GM12891 (cell line): Measurements from ENCODE around the gene DAGLB.

Source experiments
- PAX5 ChIP-seq: IDR thresholded peaks from 2 replicates; pipeline ENCODE4 v1.6.1; 2011; ENCODE audit warnings: low read length, moderate library complexity, mild to moderate bottlenecking; ENCODE audit not compliant: insufficient read depth, severe bottlenecking
- POLR2A ChIP-seq: IDR thresholded peaks from 2 replicates; pipeline ENCODE4 v1.6.1; 2011; ENCODE audit warnings: low read depth, low read length, control low read depth
- POLR2AphosphoS5 ChIP-seq: IDR thresholded peaks from 2 replicates; pipeline ENCODE4 v1.6.1; 2011; ENCODE audit warnings: low read depth, low read length, control low read depth
- POU2F2 ChIP-seq: IDR thresholded peaks from 2 replicates; pipeline ENCODE4 v1.6.1; 2011; ENCODE audit warnings: low read depth, mild to moderate bottlenecking, control low read depth, low read length, moderate library complexity
- SPI1 ChIP-seq: IDR thresholded peaks from 2 replicates; pipeline ENCODE4 v1.6.1; 2011; ENCODE audit warnings: low read depth, low read length, control low read depth
- TAF1 ChIP-seq: IDR thresholded peaks from 2 replicates; pipeline ENCODE4 v1.6.1; 2011; ENCODE audit warnings: low read depth, low read length, control low read depth

DNA sequence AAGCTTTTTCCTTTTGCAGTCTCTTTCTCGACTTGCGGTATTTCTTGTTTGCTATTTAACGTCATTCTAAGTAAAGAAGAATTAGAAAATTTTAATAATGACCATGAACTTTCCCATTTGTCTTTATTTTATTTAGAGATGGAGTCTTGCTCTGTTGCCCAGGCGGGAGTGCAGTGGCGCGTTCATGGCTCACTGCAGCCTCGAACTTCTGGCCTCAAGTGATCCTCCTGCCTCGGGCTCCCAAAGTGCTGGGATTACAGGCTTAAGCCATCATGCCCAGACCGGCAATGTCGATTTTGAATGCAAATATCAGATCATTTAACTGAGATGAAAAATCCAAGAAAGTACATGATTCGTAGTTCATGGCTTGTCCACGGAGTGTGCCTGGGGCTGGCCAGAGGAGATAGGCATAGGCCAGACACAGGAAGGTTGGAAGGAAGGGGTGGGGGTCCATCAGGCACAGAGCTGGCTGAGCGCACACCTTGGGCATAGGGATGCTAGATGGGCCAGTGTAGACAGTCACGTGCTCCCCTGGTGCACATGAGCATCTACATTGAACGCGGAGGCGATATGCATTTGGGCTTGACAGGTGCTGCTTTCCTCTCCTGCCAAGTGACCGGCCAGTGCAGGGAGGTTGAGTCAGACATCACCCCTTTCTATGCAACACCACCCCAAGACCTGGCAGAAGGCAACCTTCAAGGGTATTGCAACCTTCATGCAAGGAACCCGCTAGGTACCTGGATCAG is 38.9 kb upstream of the DAGLB start:
- TF ChIP-seq POLR2AphosphoS5: no peak
- TF ChIP-seq TAF1: no peak
- no peak for TF ChIP-seq POLR2A
- TF ChIP-seq SPI1: no peak
- no peak for TF ChIP-seq PAX5
- no peak for TF ChIP-seq POU2F2
